Stimulated activated naive CD8-positive, alpha-beta T cell treated with anti-CD3 and anti-CD28 coated beads, Interleukin-15, Interleukin-2, amounts not matched to agents 100 ng/mL and 50 ng/mL, for 24 hours (primary cell): ENCODE data around the gene TTC21A.

Experiments used
- H3K27ac Mint-ChIP-seq: one replicate; pipeline ENCODE4 v1.8.0; 2021; ENCODE audit warnings: mild to moderate bottlenecking, mixed read lengths
- H3K27me3 Mint-ChIP-seq: one replicate; pipeline ENCODE4 v1.8.0; 2021; ENCODE audit warnings: mixed read lengths
- H3K36me3 Mint-ChIP-seq: one replicate; pipeline ENCODE4 v1.8.0; 2021; ENCODE audit warnings: low read depth, mixed read lengths
- H3K4me1 Mint-ChIP-seq: one replicate; pipeline ENCODE4 v1.8.0; 2021; ENCODE audit warnings: low read depth, mixed read lengths
- H3K4me3 Mint-ChIP-seq: one replicate; pipeline ENCODE4 v1.8.0; 2021; ENCODE audit warnings: mild to moderate bottlenecking, mixed read lengths
- H3K9me3 Mint-ChIP-seq: one replicate; pipeline ENCODE4 v1.8.0; 2021; ENCODE audit warnings: mixed read lengths

Gene TTC21A

DNA sequence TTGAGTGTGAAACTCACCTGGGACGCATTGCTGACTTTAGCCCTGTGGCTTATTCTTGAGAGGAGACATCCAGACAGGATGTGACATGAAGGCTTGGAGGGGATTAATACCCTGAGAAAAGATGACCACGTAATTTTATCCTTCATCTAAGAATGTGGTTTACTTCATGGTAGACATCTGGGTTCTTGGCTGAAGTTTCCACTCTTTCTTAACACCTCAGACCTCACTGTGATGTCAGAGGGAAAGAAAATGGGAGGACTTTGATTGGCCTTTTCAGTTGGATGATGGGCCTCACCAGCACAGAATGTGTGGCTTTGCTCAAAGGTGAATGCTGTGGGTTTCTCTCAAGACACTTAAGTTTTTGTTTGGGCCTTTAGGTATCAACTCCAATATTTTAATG lies 16.6 kb upstream of the TTC21A start:
- peak overlapping the region; percentile 6 for H3K4me3 Mint-ChIP-seq
- no peaks in the 10 kb centered on the region for H3K9me3 Mint-ChIP-seq
- H3K27me3 Mint-ChIP-seq = no peaks in the 10 kb centered on the region
- H3K36me3 Mint-ChIP-seq = peaks cover 62% of the 10 kb centered on the region
- H3K4me1 Mint-ChIP-seq = peaks cover 19% of the 10 kb centered on the region
- peak overlapping the region; percentile 13 for H3K27ac Mint-ChIP-seq

DNA sequence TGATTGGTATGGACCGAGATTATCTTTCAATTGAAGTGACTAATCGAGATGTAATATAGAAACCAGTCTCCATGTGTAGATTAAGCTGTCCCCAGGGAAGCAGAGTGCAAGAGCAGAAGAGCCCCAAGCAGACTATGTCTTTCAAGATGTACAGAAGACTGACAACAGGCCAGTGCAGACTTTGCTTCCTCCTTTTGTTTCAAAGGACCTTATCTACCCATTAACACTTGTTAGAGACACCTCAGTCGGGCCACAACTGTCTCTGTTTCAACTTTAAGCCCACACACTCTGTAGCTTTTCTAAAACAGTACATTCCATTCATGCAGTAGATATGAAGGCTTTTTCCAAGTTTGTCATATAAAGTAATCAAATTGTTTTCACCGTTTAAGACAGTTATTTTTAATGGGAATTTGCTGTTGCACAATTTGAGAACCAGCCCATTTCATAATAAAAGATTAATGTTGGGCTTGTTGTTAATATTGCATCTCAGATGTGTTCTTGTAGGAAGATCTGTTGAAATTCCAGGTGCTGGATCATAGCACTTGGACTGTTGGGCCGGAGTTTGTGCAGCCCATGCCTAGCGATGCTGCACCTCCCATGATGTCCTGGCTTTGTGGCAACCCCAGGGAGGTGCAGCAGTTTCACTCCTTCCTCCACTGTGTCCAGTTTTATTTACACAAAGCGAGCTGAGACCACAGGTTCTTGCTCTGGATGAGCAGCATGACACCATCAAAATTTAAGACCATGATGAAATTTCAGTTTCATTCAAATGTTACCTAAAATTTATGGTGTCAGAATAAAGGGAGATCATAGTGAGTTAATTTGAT lies 12.4 kb upstream of the TTC21A start:
- no peaks in the 10 kb centered on the region for H3K27me3 Mint-ChIP-seq
- H3K4me1 Mint-ChIP-seq = peaks cover 13% of the 10 kb centered on the region
- no peaks in the 10 kb centered on the region for H3K9me3 Mint-ChIP-seq
- peak overlapping the region; percentile 55 for H3K27ac Mint-ChIP-seq
- H3K4me3 Mint-ChIP-seq = no peak overlapping the region
- H3K36me3 Mint-ChIP-seq = peaks cover 41% of the 10 kb centered on the region

DNA sequence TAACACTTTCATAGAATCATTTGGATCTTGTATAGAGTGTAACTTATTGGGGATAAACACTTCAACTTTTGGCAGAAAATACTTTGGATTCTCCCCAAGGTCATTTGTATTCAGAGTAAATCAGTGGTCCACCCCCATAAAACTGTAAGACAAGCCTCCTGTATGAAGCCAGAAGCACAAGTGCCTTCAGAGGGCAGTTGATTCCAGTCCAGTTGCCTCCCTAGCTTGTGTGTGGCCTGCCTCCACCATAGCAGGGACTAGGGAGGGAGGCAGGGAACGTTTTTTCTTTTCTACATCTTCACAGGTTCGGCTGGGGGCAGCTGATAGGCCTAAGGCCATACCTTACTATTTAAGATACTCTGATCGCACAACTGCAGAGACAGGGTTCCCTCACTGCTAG lies 11.7 kb upstream of the TTC21A start:
- H3K27me3 Mint-ChIP-seq = no peaks in the 10 kb centered on the region
- H3K36me3 Mint-ChIP-seq = peaks cover 35% of the 10 kb centered on the region
- no peak overlapping the region for H3K27ac Mint-ChIP-seq
- no peak overlapping the region for H3K4me3 Mint-ChIP-seq
- peaks cover 9% of the 10 kb centered on the region for H3K4me1 Mint-ChIP-seq
- H3K9me3 Mint-ChIP-seq = no peaks in the 10 kb centered on the region

- H3K9me3 Mint-ChIP-seq = no peaks in the 10 kb centered on the region
- no peak overlapping the region for H3K4me3 Mint-ChIP-seq
- H3K36me3 Mint-ChIP-seq = peaks cover 35% of the 10 kb centered on the region
- H3K27me3 Mint-ChIP-seq = no peaks in the 10 kb centered on the region
- peak overlapping the region; percentile 49 for H3K27ac Mint-ChIP-seq
- no peaks in the 10 kb centered on the region for H3K4me1 Mint-ChIP-seq
These were observed 10.7 kb upstream of the TTC21A start for GRCh38 chr3:39096775-39097174.

DNA sequence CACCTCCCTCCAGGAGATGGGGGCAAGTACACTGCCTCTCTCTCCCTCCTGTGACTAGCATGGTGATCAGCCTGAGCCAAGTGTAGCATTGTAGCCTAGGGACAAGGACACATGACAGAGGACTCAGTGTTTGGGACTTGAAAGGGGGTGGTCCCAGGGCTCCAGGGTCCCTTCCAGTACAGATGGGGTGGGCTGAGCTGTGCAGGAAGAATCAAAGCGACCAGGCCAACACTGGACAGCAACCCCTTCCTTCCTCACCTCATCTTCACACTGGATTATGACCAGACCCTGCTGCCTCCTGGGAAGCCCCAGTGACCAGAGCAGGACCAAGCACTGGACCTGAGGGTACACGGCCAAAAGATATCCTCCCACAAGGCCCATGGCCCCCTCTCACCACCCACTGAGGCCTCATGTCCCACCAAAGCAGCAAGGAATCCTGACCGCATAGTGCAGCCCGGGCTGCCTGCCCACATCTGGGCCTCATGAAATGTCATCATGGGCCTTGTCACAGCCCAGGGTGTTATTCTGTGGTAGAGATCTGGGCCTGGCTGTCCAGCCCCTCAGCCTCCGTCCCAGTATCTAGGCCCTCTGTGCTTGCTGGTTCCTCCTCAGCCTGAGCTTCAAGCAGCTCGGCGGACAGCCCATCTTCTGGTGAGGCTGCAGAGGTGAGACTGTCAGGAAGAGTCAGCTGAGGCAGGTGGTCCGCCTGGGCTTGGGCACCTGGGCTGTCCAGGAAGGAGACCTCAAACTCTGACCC lies 9.6 kb upstream of the TTC21A start:
- Mint-ChIP-seq H3K27ac (peak overlapping the region; percentile 49), H3K27me3 (no peaks in the 10 kb centered on the region), H3K9me3 (no peaks in the 10 kb centered on the region), H3K4me3 (no peak overlapping the region), H3K4me1 (no peaks in the 10 kb centered on the region), H3K36me3 (peaks cover 28% of the 10 kb centered on the region)

GRCh38 chr3:39098473-39099000 lies 8.9 kb upstream of the TTC21A start:
- peaks cover 28% of the 10 kb centered on the region for H3K36me3 Mint-ChIP-seq
- no peak overlapping the region for H3K27ac Mint-ChIP-seq
- H3K9me3 Mint-ChIP-seq = no peaks in the 10 kb centered on the region
- H3K4me1 Mint-ChIP-seq = no peaks in the 10 kb centered on the region
- no peaks in the 10 kb centered on the region for H3K27me3 Mint-ChIP-seq
- H3K4me3 Mint-ChIP-seq = no peak overlapping the region

GRCh38 chr3:39099242-39099641 lies 8.2 kb upstream of the TTC21A start:
- Mint-ChIP-seq H3K36me3 (peaks cover 21% of the 10 kb centered on the region), H3K27ac (no peak overlapping the region)

GRCh38 chr3:39099738-39100499 lies 7.6 kb upstream of the TTC21A start:
- Mint-ChIP-seq H3K9me3 (no peaks in the 10 kb centered on the region), H3K4me1 (peaks cover 2% of the 10 kb centered on the region), H3K36me3 (peaks cover 16% of the 10 kb centered on the region), H3K27me3 (no peaks in the 10 kb centered on the region), H3K27ac (peak overlapping the region; percentile 21), H3K4me3 (no peak overlapping the region)

More at GRCh38 chr3:39099242-39099641, 8.2 kb upstream of the TTC21A start:
- no peak overlapping the region for H3K4me3 Mint-ChIP-seq
- H3K4me1 Mint-ChIP-seq = no peaks in the 10 kb centered on the region
- H3K9me3 Mint-ChIP-seq = no peaks in the 10 kb centered on the region
- no peaks in the 10 kb centered on the region for H3K27me3 Mint-ChIP-seq

GRCh38 chr3:39100500-39100886 lies 7.0 kb upstream of the TTC21A start:
- H3K9me3 Mint-ChIP-seq = no peaks in the 10 kb centered on the region
- H3K4me3 Mint-ChIP-seq = no peak overlapping the region
- peaks cover 11% of the 10 kb centered on the region for H3K36me3 Mint-ChIP-seq
- no peak overlapping the region for H3K27ac Mint-ChIP-seq
- H3K4me1 Mint-ChIP-seq = peaks cover 8% of the 10 kb centered on the region
- H3K27me3 Mint-ChIP-seq = no peaks in the 10 kb centered on the region

- H3K27ac Mint-ChIP-seq = no peak overlapping the region
- H3K27me3 Mint-ChIP-seq = no peaks in the 10 kb centered on the region
- H3K4me1 Mint-ChIP-seq = peaks cover 15% of the 10 kb centered on the region
- H3K9me3 Mint-ChIP-seq = no peaks in the 10 kb centered on the region
- peaks cover 4% of the 10 kb centered on the region for H3K36me3 Mint-ChIP-seq
- H3K4me3 Mint-ChIP-seq = no peak overlapping the region
These were observed 6.3 kb upstream of the TTC21A start for GRCh38 chr3:39101022-39101689.

GRCh38 chr3:39102504-39103323 lies 4.8 kb upstream of the TTC21A start:
- H3K4me3 Mint-ChIP-seq = no peak overlapping the region
- H3K9me3 Mint-ChIP-seq = no peaks in the 10 kb centered on the region
- no peaks in the 10 kb centered on the region for H3K36me3 Mint-ChIP-seq
- H3K27ac Mint-ChIP-seq = peak overlapping the region; percentile 57
- no peaks in the 10 kb centered on the region for H3K27me3 Mint-ChIP-seq
- H3K4me1 Mint-ChIP-seq = peaks cover 24% of the 10 kb centered on the region

GRCh38 chr3:39103324-39103693 lies 4.2 kb upstream of the TTC21A start:
- Mint-ChIP-seq H3K27me3 (no peaks in the 10 kb centered on the region), H3K9me3 (no peaks in the 10 kb centered on the region), H3K4me1 (peaks cover 30% of the 10 kb centered on the region), H3K36me3 (no peaks in the 10 kb centered on the region), H3K27ac (no peak overlapping the region), H3K4me3 (no peak overlapping the region)

- Mint-ChIP-seq H3K27me3 (no peaks in the 10 kb centered on the region), H3K36me3 (no peaks in the 10 kb centered on the region), H3K4me3 (no peak overlapping the region), H3K9me3 (no peaks in the 10 kb centered on the region), H3K4me1 (peaks cover 37% of the 10 kb centered on the region), H3K27ac (no peak overlapping the region)
These were observed 3.5 kb upstream of the TTC21A start for GRCh38 chr3:39103791-39104552.
